DOHH2 (cell line): Measurements from ENCODE around the gene GFPT2.

ENCODE experiments used
- CTCF ChIP-seq: fragments of 200-600 bp; sonication (generic); IDR thresholded peaks from one replicate; pipeline ENCODE4 v1.5.1; 2014; ENCODE audit warnings: antibody characterized with exemption, mild to moderate bottlenecking, low read depth, low read length; ENCODE audit not compliant: poor library complexity, severe bottlenecking
- EZH2phosphoT487 ChIP-seq: fragments of 200-600 bp; sonication (generic); IDR thresholded peaks from 2 replicates; pipeline ENCODE4 v1.6.1; 2017; ENCODE audit warnings: borderline replicate concordance, mild to moderate bottlenecking, antibody characterized with exemption, low read length, moderate library complexity, mixed read lengths

- no peak for TF ChIP-seq CTCF
- no peak for TF ChIP-seq EZH2phosphoT487
Observed at GRCh38 chr5:180330810-180331646, 22.1 kb downstream of the GFPT2 start.
